GM12878 (cell line): ENCODE results near the gene LCAT. TPM values are rescaled to one million over a fixed set of nuclear protein-coding genes. Genes with fewer than 3 reads are reported as not detected.

Source experiments
- ATAC-seq: fragments of 200-7000 bp; cut with Tn5 transposase; 3 replicates; pipeline ENCODE4 v1.9.1; 2020; ENCODE audit warnings: mild to moderate bottlenecking, moderate library complexity
- BruUV-seq: library from RNA; stranded (reverse); fragments of 400-500 nt; replicated peaks from 2 replicates; lab custom pipeline; 2021; lab: Mats Ljungman, UMichigan
- CTCF ChIA-PET: fragments of 300-600 bp; sonication (Branson Sonifier 250); formaldehyde crosslinking; extraction: SDS; loops from one replicate; lab custom pipeline; 2021; ENCODE audit warnings: inconsistent platforms; lab: Yijun Ruan, JAX
- POLR2A ChIA-PET: fragments of 350-600 bp; formaldehyde crosslinking; extraction: SDS; loops from one replicate; lab custom pipeline; 2021; ENCODE audit warnings: inconsistent platforms; lab: Charles Lee
- RAD21 ChIA-PET: fragments of 300-600 bp; sonication (Branson Sonifier 250); formaldehyde crosslinking; loops from one replicate; lab custom pipeline; 2023; ENCODE audit warnings: antibody characterized with exemption; ENCODE audit not compliant: unreplicated experiment; lab: Charles Lee
- SMC1A ChIA-PET: fragments of 300-600 bp; sonication (Branson Sonifier 250); formaldehyde crosslinking; loops from one replicate; lab custom pipeline; 2023; ENCODE audit not compliant: unreplicated experiment, uncharacterized antibody; lab: Charles Lee
- DNase-seq: peaks from one replicate; pipeline ENCODE4 v3.0.0-alpha.2; 2011; ENCODE audit warnings: low read depth, low spot score
- FAIRE-seq: peaks from 3 replicates; lab custom pipeline; 2011; peaks lifted over from hg19 to GRCh38; lab: Jason Lieb, UNC
- H2AFZ ChIP-seq: 2 replicates; pipeline ENCODE4 v1.6.0; 2011; ENCODE audit warnings: low read depth, low read length, control low read depth; ENCODE audit not compliant: control insufficient read depth
- H3K27ac ChIP-seq: 2 replicates; pipeline ENCODE4 v1.5.1; 2011; ENCODE audit warnings: control low read depth; ENCODE audit not compliant: control insufficient read depth, insufficient read depth
- H3K27me3 ChIP-seq, 2 experiments: replicated peaks in 1 of 2; 2 replicates each; pipeline versions ENCODE4 v1.6.0 to v1.6.1; 2011; ENCODE audit warnings: low read length in 1 of 2; ENCODE audit not compliant: control insufficient read depth in 2 of 2, insufficient read depth in 2 of 2
- H3K36me3 ChIP-seq, 2 experiments: 2 replicates each; pipeline ENCODE4 v1.5.1; 2011; ENCODE audit warnings: low read length in 1 of 2; ENCODE audit not compliant: control insufficient read depth in 2 of 2, insufficient read depth in 2 of 2
- H3K4me1 ChIP-seq: 2 replicates; pipeline ENCODE4 v1.6.1; 2011; ENCODE audit warnings: mild to moderate bottlenecking, low read length, moderate library complexity, mixed read lengths; ENCODE audit not compliant: control insufficient read depth, insufficient read depth
- H3K4me2 ChIP-seq: 2 replicates; pipeline ENCODE4 v1.6.0; 2011; ENCODE audit warnings: control low read depth; ENCODE audit not compliant: control insufficient read depth, insufficient read depth
- H3K4me3 ChIP-seq: fragments of 200-600 bp; sonication (generic); 2 replicates; pipeline ENCODE4 v1.5.1; 2016
- H3K79me2 ChIP-seq: 2 replicates; pipeline ENCODE4 v1.6.0; 2011; ENCODE audit warnings: low read length; ENCODE audit not compliant: control insufficient read depth, insufficient read depth
- H3K9ac ChIP-seq: 2 replicates; pipeline ENCODE4 v1.8.0; 2011; ENCODE audit warnings: low read length, control low read depth, mixed read lengths; ENCODE audit not compliant: control insufficient read depth, insufficient read depth
- H3K9me3 ChIP-seq: replicated peaks from 3 replicates; pipeline ENCODE4 v1.5.1; 2011; ENCODE audit warnings: mild to moderate bottlenecking, low read length; ENCODE audit not compliant: control insufficient read depth, insufficient read depth
- H4K20me1 ChIP-seq: 2 replicates; pipeline ENCODE4 v1.6.0; 2011; ENCODE audit not compliant: control insufficient read depth, insufficient read depth
- CBX3 ChIP-seq: fragments of 200-600 bp; sonication (generic); IDR thresholded peaks from 2 replicates; pipeline ENCODE4 v1.6.1; 2016; ENCODE audit warnings: low read depth, borderline replicate concordance
- CHD2 ChIP-seq: IDR thresholded peaks from 2 replicates; pipeline ENCODE4 v1.6.1; 2011; ENCODE audit warnings: low read depth, low read length, improper control_type of control experiment, borderline replicate concordance
- DPF2 ChIP-seq: fragments of 450-650 bp; IDR thresholded peaks from 2 replicates; pipeline ENCODE4 v1.6.1; 2017; ENCODE audit warnings: mild to moderate bottlenecking
- ESRRA ChIP-seq: IDR thresholded peaks from 2 replicates; pipeline ENCODE4 v1.6.1; 2012; ENCODE audit warnings: mild to moderate bottlenecking, low read length, improper control_type of control experiment
- KDM1A ChIP-seq: fragments of 200-600 bp; sonication (generic); IDR thresholded peaks from 2 replicates; pipeline ENCODE4 v1.6.1; 2016; ENCODE audit warnings: borderline replicate concordance
- MEF2B ChIP-seq: fragments of 450-650 bp; IDR thresholded peaks from 2 replicates; pipeline ENCODE4 v1.6.1; 2018; ENCODE audit warnings: mild to moderate bottlenecking, moderate library complexity; ENCODE audit not compliant: partially characterized antibody, poor library complexity, severe bottlenecking
- MXI1 ChIP-seq: fragments of 150-350 bp; IDR thresholded peaks from 2 replicates; pipeline ENCODE4 v1.6.1; 2011; ENCODE audit warnings: low read depth, mild to moderate bottlenecking, inconsistent platforms, low read length, improper control_type of control experiment
- NFXL1 ChIP-seq: fragments of 450-650 bp; IDR thresholded peaks from 2 replicates; pipeline ENCODE4 v1.6.1; 2017; ENCODE audit warnings: antibody characterized with exemption, mild to moderate bottlenecking, borderline replicate concordance
- NR2F1 ChIP-seq: fragments of 450-650 bp; conservative IDR thresholded peaks from 2 replicates; pipeline ENCODE4 v1.6.1; 2017; ENCODE audit warnings: mild to moderate bottlenecking
- NRF1 ChIP-seq: conservative IDR thresholded peaks from 2 replicates; pipeline ENCODE4 v1.6.1; 2011; ENCODE audit warnings: mild to moderate bottlenecking, low read depth, low read length, improper control_type of control experiment
- PAX8 ChIP-seq: fragments of 450-650 bp; IDR thresholded peaks from 2 replicates; pipeline ENCODE4 v1.6.1; 2017; ENCODE audit warnings: mild to moderate bottlenecking, moderate library complexity
- SP1 ChIP-seq: IDR thresholded peaks from one replicate; pipeline ENCODE4 v1.6.1; 2011; ENCODE audit warnings: low read depth, low read length
- SREBF2 ChIP-seq: IDR thresholded peaks from 2 replicates; pipeline ENCODE4 v1.6.1; 2012; ENCODE audit warnings: mild to moderate bottlenecking, low read length
- SRF ChIP-seq, 2 experiments: IDR thresholded peaks; 2 replicates each; pipeline ENCODE4 v1.6.1; 2011; ENCODE audit warnings: low read depth in 2 of 2, low read length in 2 of 2, mild to moderate bottlenecking in 1 of 2, moderate library complexity in 1 of 2
- WGBS: methylation state at CpG from one replicate; pipeline ENCODE4 v1.1.6; 2016; ENCODE audit warnings: low lambda C conversion rate; ENCODE audit not compliant: insufficient replicate concordance, insufficient coverage; ENCODE audit errors: missing lambda C conversion rate; 5-methylcytosine and 5-hydroxymethylcytosine counted together
- in situ Hi-C: fragments of 300-500 bp; cut with MboI; formaldehyde crosslinking; loops from 9 replicates; pipeline ENCODE4 v1.14.3; 2018; ENCODE audit warnings: mixed read lengths
- intact Hi-C: fragments of 100-400 bp; cut with micrococcal nuclease; formaldehyde crosslinking; loops from one replicate; pipeline ENCODE4 v1.14.2; 2022; ENCODE audit not compliant: unreplicated experiment
- polyA plus RNA-seq, 11 experiments: library from polyadenylated mRNA; depleted of rRNA in 4 of 11; unstranded in 6 of 11; stranded (reverse) in 5 of 11; fragments of >200 nt; fragmentation: Nextera tagmentation in 4 of 11; fragmentation: Illumina TruSeq in 1 of 11; extraction: Ambion mirVana in 4 of 11; extraction: Trizol in 1 of 11; gene quantifications; 1 replicate in 1 of 11; 2 replicates in 10 of 11; pipeline versions ENCODE4 v1.2.1 to v1.2.3, GENCODE V29; 2011 to 2016; ENCODE audit warnings: inconsistent platforms in 2 of 11, missing spikeins in 2 of 11, low read depth in 1 of 11
- total RNA-seq, 4 experiments: library from RNA; depleted of rRNA in 3 of 4; stranded (reverse); fragments of >200 nt in 3 of 4; fragmentation: Illumina TruSeq in 1 of 4; extraction: Trizol in 1 of 4; gene quantifications; 2 replicates each; pipeline versions ENCODE4 v1.2.1 to v1.2.3, GENCODE V29; 2013 to 2021
- TF ChIP-seq, protein P1 (sequence below): fragments of 150-350 bp; IDR thresholded peaks from 2 replicates; pipeline ENCODE4 v1.6.1; 2016; ENCODE audit warnings: low read depth, low read length
- TF ChIP-seq, protein P2 (sequence below): fragments of 450-650 bp; conservative IDR thresholded peaks from 2 replicates; pipeline ENCODE4 v1.6.1; 2017; ENCODE audit warnings: mild to moderate bottlenecking, moderate library complexity
- TF ChIP-seq, protein P3 (sequence below): IDR thresholded peaks from 2 replicates; pipeline ENCODE4 v1.6.1; 2012; ENCODE audit warnings: low read depth, low read length, improper control_type of control experiment
- TF ChIP-seq, protein P4 (sequence below): IDR thresholded peaks from 2 replicates; pipeline ENCODE4 v1.6.1; 2011; ENCODE audit warnings: low read depth, mild to moderate bottlenecking, low read length, moderate library complexity, borderline replicate concordance; ENCODE audit errors: extremely low read depth

The LCAT gene
- total and polyA plus RNA-seq, 10 of the 15 experiments (the other 5 are each of a cell fraction or from before 2014, with no cell fraction given) = 0.61 to 11.7 (median 3.3) TPM

DNA sequence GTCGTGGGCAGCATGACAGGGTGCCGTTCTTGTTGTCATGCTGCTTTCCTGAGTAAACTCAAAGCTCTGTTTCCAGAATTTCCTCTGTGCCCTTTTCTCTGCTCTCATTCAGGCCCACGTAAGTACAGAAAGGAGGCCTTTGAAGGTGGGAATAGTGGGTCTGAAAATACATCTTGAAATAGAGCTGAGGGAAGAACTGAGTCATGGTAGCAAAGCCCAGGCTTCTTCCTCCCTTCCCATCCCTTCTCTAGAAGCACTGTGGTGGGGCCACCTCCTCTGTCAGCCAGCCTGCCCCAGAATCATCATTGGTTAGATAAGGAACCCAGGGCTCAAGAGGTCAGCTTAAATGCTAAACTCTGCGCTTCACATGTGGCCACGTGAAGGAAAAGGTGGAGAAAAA lies 21.7 kb downstream of the LCAT start:
- WGBS = 88% methylated on average over 5 of the region's 5 CpGs
- ChIA-PET RAD21 (no interaction called here), SMC1A (interaction anchor here (0.6 kb wide), 1 partner anchor 846 kb away, joined by 3 read pairs; no protein-coding TSS in a partner anchor), POLR2A (interaction anchor here (0.6 kb wide), 1 partner anchor 83 kb away, joined by 6 read pairs; no protein-coding TSS in a partner anchor), CTCF (interaction anchor here (0.5 to 1.2 kb wide), 3 partner anchors 19 to 437 kb away, joined by 3 to 9 read pairs (median 3); no protein-coding TSS in a partner anchor)
- in situ Hi-C loops = no loop called here
- DNase-seq = no peak
- TF ChIP-seq ESRRA (no peak), MXI1 (no peak), CHD2 (no peak), NRF1 (no peak), SP1 (no peak), MEF2B (no peak), KDM1A (no peak), PAX8 (no peak), NR2F1 (no peak), SREBF2 (no peak), CBX3 (no peak), SRF (IDR thresholded peaks at IDR 0.05; ENCODE audit: low read depth in 2 of 2, low read length in 2 of 2) (no peak), DPF2 (no peak), NFXL1 (no peak)
- TF ChIP-seq, protein P1, sequence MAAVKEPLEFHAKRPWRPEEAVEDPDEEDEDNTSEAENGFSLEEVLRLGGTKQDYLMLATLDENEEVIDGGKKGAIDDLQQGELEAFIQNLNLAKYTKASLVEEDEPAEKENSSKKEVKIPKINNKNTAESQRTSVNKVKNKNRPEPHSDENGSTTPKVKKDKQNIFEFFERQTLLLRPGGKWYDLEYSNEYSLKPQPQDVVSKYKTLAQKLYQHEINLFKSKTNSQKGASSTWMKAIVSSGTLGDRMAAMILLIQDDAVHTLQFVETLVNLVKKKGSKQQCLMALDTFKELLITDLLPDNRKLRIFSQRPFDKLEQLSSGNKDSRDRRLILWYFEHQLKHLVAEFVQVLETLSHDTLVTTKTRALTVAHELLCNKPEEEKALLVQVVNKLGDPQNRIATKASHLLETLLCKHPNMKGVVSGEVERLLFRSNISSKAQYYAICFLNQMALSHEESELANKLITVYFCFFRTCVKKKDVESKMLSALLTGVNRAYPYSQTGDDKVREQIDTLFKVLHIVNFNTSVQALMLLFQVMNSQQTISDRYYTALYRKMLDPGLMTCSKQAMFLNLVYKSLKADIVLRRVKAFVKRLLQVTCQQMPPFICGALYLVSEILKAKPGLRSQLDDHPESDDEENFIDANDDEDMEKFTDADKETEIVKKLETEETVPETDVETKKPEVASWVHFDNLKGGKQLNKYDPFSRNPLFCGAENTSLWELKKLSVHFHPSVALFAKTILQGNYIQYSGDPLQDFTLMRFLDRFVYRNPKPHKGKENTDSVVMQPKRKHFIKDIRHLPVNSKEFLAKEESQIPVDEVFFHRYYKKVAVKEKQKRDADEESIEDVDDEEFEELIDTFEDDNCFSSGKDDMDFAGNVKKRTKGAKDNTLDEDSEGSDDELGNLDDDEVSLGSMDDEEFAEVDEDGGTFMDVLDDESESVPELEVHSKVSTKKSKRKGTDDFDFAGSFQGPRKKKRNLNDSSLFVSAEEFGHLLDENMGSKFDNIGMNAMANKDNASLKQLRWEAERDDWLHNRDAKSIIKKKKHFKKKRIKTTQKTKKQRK = no peak
- TF ChIP-seq, protein P2, sequence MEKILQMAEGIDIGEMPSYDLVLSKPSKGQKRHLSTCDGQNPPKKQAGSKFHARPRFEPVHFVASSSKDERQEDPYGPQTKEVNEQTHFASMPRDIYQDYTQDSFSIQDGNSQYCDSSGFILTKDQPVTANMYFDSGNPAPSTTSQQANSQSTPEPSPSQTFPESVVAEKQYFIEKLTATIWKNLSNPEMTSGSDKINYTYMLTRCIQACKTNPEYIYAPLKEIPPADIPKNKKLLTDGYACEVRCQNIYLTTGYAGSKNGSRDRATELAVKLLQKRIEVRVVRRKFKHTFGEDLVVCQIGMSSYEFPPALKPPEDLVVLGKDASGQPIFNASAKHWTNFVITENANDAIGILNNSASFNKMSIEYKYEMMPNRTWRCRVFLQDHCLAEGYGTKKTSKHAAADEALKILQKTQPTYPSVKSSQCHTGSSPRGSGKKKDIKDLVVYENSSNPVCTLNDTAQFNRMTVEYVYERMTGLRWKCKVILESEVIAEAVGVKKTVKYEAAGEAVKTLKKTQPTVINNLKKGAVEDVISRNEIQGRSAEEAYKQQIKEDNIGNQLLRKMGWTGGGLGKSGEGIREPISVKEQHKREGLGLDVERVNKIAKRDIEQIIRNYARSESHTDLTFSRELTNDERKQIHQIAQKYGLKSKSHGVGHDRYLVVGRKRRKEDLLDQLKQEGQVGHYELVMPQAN = no peak
- TF ChIP-seq, protein P3, sequence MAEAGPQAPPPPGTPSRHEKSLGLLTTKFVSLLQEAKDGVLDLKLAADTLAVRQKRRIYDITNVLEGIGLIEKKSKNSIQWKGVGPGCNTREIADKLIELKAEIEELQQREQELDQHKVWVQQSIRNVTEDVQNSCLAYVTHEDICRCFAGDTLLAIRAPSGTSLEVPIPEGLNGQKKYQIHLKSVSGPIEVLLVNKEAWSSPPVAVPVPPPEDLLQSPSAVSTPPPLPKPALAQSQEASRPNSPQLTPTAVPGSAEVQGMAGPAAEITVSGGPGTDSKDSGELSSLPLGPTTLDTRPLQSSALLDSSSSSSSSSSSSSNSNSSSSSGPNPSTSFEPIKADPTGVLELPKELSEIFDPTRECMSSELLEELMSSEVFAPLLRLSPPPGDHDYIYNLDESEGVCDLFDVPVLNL = no peak
- TF ChIP-seq, protein P4, sequence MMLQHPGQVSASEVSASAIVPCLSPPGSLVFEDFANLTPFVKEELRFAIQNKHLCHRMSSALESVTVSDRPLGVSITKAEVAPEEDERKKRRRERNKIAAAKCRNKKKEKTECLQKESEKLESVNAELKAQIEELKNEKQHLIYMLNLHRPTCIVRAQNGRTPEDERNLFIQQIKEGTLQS = no peak
- no TSS peak for BruUV-seq
- Histone ChIP-seq H3K4me1 (no peaks in the 10 kb centered on the region; the same call in 1 of the 2 replicates), H3K4me3 (no peak overlapping the region), H3K79me2 (no peaks in the 10 kb centered on the region), H3K27ac (no peak overlapping the region), H3K27me3 (no peaks in the 10 kb centered on the region), H3K9ac (no peak overlapping the region), H3K9me3 (no peaks in the 10 kb centered on the region), H3K4me2 (no peak overlapping the region), H4K20me1 (no peaks in the 10 kb centered on the region), H2AFZ (no peak overlapping the region), H3K36me3 (peaks cover 0 to 2% of the 10 kb centered on the region in 2 experiments; a peak in 1 of 4 replicates)
- intact Hi-C loops = loop anchor here (10.0 kb wide), 1 partner anchor 397 kb away; the partner anchor contains the start of gene RIPOR1
- ATAC-seq = no peak
- no peak for FAIRE-seq
